KMS-11 (cell line): ENCODE results near the gene PLPP1.

ENCODE experiments used
- H2AFZ ChIP-seq: fragments of 200-600 bp; sonication (generic); 2 replicates; pipeline ENCODE4 v1.6.1; 2016; ENCODE audit warnings: antibody characterized with exemption, mixed run types, low read depth
- H3K27ac ChIP-seq: fragments of 200-600 bp; sonication (generic); 2 replicates; pipeline ENCODE4 v1.6.1; 2016; ENCODE audit warnings: mild to moderate bottlenecking, mixed run types
- H3K27me3 ChIP-seq: fragments of 200-600 bp; sonication (generic); 2 replicates; pipeline ENCODE4 v1.6.1; 2017; ENCODE audit warnings: mild to moderate bottlenecking, low read depth, mixed run types, moderate library complexity; ENCODE audit not compliant: insufficient read depth
- H3K36me3 ChIP-seq: fragments of 200-600 bp; sonication (generic); 2 replicates; pipeline ENCODE4 v1.6.1; 2017; ENCODE audit warnings: mild to moderate bottlenecking, mixed run types; ENCODE audit not compliant: insufficient read depth
- H3K4me1 ChIP-seq: fragments of 200-600 bp; sonication (generic); 2 replicates; pipeline ENCODE4 v1.6.1; 2016; ENCODE audit warnings: mild to moderate bottlenecking, low read depth, mixed run types; ENCODE audit not compliant: poor library complexity, severe bottlenecking
- H3K4me2 ChIP-seq: fragments of 200-600 bp; sonication (generic); 2 replicates; pipeline ENCODE4 v1.7.0; 2016; ENCODE audit warnings: mild to moderate bottlenecking, mixed run types
- H3K4me3 ChIP-seq: fragments of 200-600 bp; sonication (generic); IDR thresholded peaks from 2 replicates; pipeline ENCODE4 v1.6.1; 2017; ENCODE audit warnings: low read depth, low read length, mixed read lengths; ENCODE audit not compliant: insufficient read depth
- H3K79me2 ChIP-seq: fragments of 200-600 bp; sonication (generic); 2 replicates; pipeline ENCODE4 v1.6.1; 2016; ENCODE audit warnings: low read depth, mixed run types; ENCODE audit not compliant: insufficient read depth
- H3K9ac ChIP-seq: fragments of 200-600 bp; sonication (generic); 2 replicates; pipeline ENCODE4 v1.6.1; 2016; ENCODE audit warnings: mild to moderate bottlenecking, mixed run types
- H4K20me1 ChIP-seq: fragments of 200-600 bp; sonication (generic); 2 replicates; pipeline ENCODE4 v1.6.1; 2016; ENCODE audit warnings: mild to moderate bottlenecking, mixed run types; ENCODE audit not compliant: insufficient read depth
- TF ChIP-seq, protein P1 (sequence below): fragments of 200-600 bp; sonication (generic); conservative IDR thresholded peaks from 2 replicates; pipeline ENCODE4 v1.6.1; 2017; ENCODE audit warnings: low read depth, mild to moderate bottlenecking, antibody characterized with exemption, low read length, moderate library complexity, mixed read lengths

Gene PLPP1

GRCh38 chr5:55386356-55386755, 148.4 kb downstream of the PLPP1 start:
- TF ChIP-seq, protein P1, sequence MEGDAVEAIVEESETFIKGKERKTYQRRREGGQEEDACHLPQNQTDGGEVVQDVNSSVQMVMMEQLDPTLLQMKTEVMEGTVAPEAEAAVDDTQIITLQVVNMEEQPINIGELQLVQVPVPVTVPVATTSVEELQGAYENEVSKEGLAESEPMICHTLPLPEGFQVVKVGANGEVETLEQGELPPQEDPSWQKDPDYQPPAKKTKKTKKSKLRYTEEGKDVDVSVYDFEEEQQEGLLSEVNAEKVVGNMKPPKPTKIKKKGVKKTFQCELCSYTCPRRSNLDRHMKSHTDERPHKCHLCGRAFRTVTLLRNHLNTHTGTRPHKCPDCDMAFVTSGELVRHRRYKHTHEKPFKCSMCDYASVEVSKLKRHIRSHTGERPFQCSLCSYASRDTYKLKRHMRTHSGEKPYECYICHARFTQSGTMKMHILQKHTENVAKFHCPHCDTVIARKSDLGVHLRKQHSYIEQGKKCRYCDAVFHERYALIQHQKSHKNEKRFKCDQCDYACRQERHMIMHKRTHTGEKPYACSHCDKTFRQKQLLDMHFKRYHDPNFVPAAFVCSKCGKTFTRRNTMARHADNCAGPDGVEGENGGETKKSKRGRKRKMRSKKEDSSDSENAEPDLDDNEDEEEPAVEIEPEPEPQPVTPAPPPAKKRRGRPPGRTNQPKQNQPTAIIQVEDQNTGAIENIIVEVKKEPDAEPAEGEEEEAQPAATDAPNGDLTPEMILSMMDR, result no peak
- H3K79me2 ChIP-seq, result 0 out of 2 replicates have a peak, but pooled peaks cover 5% of the 10 kb centered on the region
- H3K4me2 ChIP-seq, result no peak overlapping the region
- no peak overlapping the region for H3K27ac ChIP-seq
- H3K4me1 ChIP-seq, result no peaks in the 10 kb centered on the region
- no peaks in the 10 kb centered on the region for H3K36me3 ChIP-seq
- no peaks in the 10 kb centered on the region for H3K27me3 ChIP-seq
- H3K4me3 ChIP-seq, result no peak overlapping the region
- H3K9ac ChIP-seq, result no peak overlapping the region
- H4K20me1 ChIP-seq, result no peaks in the 10 kb centered on the region
- H2AFZ ChIP-seq, result no peak overlapping the region

GRCh38 chr5:55385846-55386245, 148.9 kb downstream of the PLPP1 start:
- no peak overlapping the region for H3K27ac ChIP-seq
- H3K4me1 ChIP-seq, result no peaks in the 10 kb centered on the region
- no peaks in the 10 kb centered on the region for H3K36me3 ChIP-seq
- H3K79me2 ChIP-seq, result 0 out of 2 replicates have a peak, but pooled peaks cover 5% of the 10 kb centered on the region
- TF ChIP-seq, protein P1, result no peak
- H3K4me2 ChIP-seq, result no peak overlapping the region
- H3K27me3 ChIP-seq, result no peaks in the 10 kb centered on the region
- H3K4me3 ChIP-seq, result no peak overlapping the region
- H3K9ac ChIP-seq, result no peak overlapping the region
- no peaks in the 10 kb centered on the region for H4K20me1 ChIP-seq
- no peak overlapping the region for H2AFZ ChIP-seq

DNA sequence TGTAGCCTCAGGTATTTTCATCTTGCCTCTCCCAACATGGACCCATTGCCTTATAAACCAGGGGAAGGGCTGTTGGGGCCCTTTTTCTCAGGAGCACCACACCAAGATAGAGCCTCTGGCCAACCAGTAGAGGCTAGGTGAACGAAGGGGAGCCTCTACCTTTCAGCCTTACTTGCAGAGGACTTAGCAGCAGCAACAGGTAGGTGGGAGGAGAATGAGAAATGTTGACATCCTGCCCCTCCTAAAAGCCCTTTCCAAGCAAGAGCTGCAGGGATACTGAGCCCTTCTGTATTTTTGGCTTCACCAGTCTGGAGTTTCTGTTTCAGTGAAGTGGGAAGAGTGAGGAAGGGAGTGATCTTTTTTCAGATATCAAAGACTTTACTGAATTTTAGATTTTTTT, 149.5 kb downstream of the PLPP1 start:
- no peak overlapping the region for H3K4me3 ChIP-seq
- H3K4me1 ChIP-seq, result no peaks in the 10 kb centered on the region
- TF ChIP-seq, protein P1, result no peak
- H3K9ac ChIP-seq, result no peak overlapping the region
- H3K4me2 ChIP-seq, result no peak overlapping the region
- no peaks in the 10 kb centered on the region for H4K20me1 ChIP-seq
- H3K27me3 ChIP-seq, result no peaks in the 10 kb centered on the region
- H3K36me3 ChIP-seq, result no peaks in the 10 kb centered on the region
- H3K27ac ChIP-seq, result no peak overlapping the region
- H2AFZ ChIP-seq, result no peak overlapping the region
- H3K79me2 ChIP-seq, result 0 out of 2 replicates have a peak, but pooled peaks cover 5% of the 10 kb centered on the region

- Histone ChIP-seq H3K36me3 (peaks cover 8% of the 10 kb centered on the region; the same call in 1 of the 2 replicates), H3K27ac (no peak overlapping the region), H3K27me3 (no peaks in the 10 kb centered on the region), H3K4me3 (no peak overlapping the region), H3K79me2 (0 out of 2 replicates have a peak, but pooled peaks cover 5% of the 10 kb centered on the region), H4K20me1 (no peaks in the 10 kb centered on the region), H2AFZ (no peak overlapping the region), H3K9ac (no peak overlapping the region), H3K4me1 (no peaks in the 10 kb centered on the region), H3K4me2 (no peak overlapping the region)
- TF ChIP-seq, protein P1, result no peak
These were observed 150.7 kb downstream of the PLPP1 start for GRCh38 chr5:55384072-55384471.
